HG02798 (cell line): ENCODE data around the gene FADD.

Experiments
- ATAC-seq: cut with Tn5 transposase; IDR thresholded peaks from one replicate; pipeline ENCODE4 v1.9.1; 2021; ENCODE audit warnings: mild to moderate bottlenecking; ENCODE audit not compliant: unreplicated experiment, poor library complexity

The FADD gene

DNA sequence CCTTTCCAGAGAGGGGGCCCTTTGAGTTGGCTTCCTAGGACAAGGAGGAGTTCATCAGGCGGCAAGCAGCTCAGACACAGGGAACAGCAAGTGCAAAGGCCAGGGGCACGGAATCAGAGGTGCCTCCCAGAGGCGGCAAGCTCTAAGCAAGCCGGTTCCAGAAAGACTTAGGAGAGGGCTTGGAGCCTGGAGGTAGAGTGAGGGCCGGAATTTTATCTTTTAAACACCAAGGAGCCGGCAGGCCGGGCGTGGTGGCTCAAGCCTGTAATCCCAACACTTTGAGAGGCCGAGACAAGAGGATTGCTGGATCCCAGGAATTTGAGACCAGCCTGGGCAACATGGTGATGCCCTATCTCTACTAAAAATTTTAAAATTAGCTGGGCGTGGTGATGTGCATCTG, 26.6 kb downstream of the FADD start:
- no peak for ATAC-seq

GRCh38 chr11:70230151-70230839, 27.2 kb downstream of the FADD start:
- ATAC-seq: no peak

GRCh38 chr11:70230840-70231710, 28.0 kb downstream of the FADD start:
- no peak for ATAC-seq

DNA sequence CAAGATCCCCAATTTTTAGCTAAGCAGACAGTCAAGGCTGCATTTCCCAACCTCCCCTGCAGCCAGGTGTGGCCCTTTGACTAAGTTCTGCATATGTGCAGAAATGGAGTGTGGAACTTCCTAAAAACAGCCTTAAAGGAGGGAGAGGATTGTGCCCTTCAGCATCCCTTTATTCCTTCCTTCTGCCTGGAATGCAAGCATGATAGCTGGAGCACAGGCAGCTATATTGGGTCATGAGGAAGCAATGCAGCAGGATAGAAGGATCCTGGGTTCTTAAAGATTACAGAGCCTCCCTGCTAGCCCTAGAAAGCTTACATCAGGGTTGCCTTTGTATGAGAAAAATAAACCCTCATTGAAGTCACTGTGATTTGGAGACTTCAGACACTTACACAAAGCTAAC, 29.9 kb downstream of the FADD start:
- no peak for ATAC-seq

- ATAC-seq: no peak
Observed at GRCh38 chr11:70233511-70233934, 30.4 kb downstream of the FADD start.

GRCh38 chr11:70233962-70234361, 30.9 kb downstream of the FADD start:
- ATAC-seq: no peak

- ATAC-seq: no peak
Observed at GRCh38 chr11:70240337-70240736, 37.2 kb downstream of the FADD start.

DNA sequence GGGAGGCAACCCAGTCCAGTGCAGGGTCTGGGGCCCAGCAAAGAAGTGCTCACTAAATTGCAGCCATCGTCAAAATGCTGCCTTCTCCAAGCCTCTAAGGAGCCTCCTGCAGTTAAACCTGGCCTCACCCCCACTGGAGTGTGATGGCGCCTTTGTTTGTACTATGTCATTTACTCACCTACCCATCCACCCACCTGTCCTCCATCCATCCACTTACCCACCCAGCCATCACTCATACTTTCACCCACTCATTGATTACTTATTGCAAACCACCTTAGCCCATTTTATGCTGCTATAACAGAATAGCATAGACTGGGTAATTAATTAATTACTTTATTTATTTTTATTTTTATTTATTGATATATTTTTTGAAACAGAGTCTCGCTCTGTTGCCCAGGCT, 38.6 kb downstream of the FADD start:
- no peak for ATAC-seq

DNA sequence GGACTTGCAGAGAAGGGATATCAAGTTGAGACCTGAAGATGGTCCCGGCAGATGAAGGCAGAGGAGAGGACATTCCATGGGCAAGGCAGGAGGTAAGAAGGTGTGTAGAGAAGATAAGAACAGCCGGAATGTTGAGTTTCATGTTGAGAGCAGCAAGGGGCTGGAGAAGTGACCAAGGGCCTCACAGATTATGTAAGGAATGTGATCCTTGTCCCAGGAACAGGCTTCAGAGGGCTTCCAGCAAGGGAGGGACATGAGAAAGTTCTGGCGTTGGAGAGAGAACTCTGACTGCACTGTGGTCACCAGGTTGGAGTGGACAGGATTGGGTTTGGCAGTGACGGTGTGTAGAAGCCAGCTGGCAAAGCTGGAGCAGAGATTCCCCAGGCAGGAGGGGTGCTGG, 39.8 kb downstream of the FADD start:
- no peak for ATAC-seq

DNA sequence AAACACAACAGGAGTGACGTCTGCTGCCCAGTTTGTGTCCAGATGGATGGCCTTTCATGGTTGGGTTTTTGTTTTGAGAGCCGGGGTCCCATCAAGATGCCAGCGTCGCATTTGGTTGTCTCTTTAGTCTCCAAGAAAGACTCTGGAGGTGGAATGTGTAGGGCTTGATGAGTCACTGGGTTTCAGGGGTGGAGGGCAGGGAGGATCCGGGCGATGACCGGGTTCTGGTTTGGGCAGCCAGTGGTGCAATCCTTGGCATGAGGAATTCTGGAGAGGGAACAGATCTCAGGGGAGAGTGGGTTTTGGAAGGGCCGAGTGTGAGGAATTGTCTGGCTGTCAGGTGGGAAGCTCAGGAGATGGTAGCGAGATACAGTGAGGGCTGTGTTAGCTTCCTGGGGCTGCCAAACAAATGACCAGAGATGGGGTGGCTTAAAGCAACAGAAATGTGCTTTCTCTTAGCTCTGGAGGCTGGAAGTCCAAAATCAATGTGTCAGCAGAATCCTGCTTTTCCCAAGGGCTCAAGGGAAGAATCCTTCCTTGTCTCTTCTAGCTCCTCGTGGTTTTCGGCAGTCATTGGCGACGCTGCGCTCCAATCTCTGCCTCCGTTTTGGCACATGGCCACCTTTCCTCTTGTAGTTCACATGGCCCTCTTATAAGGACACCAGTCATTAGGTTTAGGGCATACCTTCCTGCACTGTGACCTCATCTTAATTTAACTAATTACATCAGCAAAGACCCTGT, 41.0 kb downstream of the FADD start:
- ATAC-seq: no peak

DNA sequence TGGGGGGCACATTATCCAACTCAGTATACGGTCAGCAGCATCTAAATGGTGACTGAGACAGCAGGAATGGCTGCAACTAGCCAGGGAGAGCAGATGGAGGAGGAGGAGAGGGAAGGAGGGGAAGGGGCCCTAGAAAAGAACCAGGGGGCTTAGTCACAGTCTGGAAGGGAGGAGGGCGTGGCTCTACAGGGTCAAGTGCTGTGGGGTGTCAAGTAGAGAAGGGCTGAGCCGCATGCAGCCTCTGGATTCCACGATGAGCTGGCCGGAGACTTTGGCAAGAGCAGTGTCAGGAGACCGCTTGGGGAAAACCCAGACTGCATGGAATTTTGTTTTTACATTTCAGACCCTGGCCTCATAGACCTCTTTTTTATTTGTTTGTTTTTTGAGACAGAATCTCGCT, 41.6 kb downstream of the FADD start:
- ATAC-seq: no peak

DNA sequence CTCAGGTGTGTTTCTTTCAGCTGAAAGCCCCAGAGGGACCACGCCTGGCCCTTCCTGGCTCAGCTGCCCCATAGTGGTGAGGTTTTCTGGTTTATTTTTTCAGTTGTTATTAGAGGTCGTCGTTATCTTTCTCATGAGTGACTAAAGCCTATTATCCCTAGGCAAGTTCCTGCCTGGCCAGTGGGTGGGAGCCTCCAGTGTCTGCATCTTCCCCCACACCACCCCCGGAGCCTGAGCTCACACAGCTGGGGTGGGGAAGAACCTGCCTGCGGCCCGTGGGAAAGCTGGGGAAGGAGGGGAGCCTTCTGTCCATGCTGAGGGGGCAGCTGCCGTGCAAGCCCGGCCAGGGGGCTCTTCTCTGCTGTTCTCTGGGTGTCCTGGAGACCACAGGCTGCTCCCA, 43.1 kb downstream of the FADD start:
- ATAC-seq: no peak

DNA sequence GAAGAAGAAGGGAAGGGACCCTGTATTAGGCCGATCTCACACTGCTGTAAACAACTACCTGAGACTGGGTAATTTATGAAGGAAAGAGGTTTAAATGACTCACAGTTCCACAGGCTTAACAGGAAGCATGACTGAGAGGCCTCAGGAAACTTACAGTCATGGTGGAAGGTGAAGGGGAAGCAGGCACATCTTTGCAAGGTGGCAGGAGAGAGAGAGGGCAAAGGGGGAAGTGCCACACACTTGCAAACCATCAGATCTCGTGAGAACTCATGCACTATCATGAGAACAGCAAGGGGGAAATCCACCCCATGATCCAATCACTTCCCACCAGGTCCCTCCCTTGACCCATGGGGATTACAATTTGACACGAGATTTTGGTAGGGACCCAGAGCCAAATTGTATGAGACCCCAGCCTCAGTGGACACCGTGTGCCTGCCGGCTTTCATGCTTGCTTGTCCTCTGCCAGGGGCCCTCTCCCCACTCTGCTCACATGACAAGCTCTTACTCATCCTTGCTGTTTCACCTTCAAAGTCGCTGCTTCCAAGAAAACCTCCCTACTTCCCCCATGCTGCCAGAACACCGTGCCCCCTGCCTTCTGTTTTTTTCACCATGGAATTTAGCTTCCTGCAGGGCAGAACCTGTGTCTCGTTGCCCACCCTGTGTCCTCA, 44.1 kb downstream of the FADD start:
- ATAC-seq: no peak

GRCh38 chr11:70247710-70248072, 44.6 kb downstream of the FADD start:
- ATAC-seq: no peak

DNA sequence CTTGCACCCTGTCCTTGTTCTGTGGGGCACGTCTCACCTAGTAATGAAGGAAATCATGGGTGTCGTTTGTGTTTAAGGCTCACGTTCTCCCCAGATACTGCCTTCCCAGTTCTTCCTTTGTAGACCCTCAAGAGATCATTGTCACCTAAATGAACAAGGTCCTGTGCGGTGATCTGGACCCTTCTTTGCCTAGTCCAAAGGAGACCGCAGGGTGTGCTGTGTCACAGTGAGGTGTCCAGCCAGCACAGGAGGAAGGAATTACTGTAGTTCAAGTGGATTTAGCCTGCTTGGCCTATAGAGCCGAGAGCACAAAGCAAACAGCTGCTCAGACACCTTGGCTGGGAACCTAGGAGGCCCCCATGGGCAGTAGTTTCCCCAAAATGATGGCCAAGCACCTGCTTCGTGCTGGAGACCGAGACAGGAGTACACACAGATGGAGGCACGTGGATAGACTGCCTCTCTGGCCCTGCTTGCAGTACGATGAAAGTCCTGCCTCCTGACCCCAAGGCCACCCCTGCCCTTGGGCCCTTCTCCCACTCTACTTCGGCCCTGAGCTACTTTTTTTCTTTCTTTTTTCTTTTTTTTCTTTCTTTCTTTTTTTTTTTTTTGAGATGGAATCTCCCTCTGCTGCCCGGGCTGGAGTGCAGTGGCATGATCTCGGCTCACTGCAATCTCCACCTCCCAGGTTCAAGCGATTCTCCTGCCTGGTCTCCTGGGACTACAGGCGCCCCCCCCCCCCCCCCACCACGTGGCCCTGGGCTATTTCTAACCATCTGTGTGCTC, 48.0 kb downstream of the FADD start:
- ATAC-seq: no peak

DNA sequence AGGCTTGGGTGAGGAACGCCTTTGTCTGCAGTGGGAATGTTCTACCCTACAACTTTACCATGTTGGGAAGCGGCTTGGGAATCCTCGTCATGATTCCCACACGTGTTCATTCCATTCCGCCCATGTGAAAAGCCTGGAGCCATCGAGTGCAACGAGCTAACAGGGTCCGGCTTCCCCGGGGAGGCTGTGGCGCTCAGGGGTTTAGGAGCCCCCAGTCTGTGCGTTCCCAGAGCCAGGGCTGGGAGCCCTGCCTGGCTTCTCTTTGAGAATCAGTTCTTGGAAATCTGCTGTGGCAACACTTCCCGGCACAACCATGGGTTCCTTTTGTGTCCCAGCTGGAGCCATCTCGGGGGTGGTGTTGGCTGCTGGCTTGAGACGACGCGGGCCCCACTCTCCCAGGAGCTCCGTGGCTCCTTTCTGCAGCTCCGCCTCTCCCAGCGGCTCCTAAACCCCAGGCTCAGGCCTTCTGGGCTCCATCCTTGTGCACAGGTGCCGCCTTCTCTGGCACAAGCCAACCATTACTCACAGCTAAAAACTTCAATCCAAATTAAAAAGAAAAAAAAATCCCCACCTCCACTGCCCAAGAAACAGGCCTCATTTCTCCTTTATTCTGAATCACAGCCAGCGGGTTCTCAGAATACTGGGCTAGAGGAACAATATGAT, 48.7 kb downstream of the FADD start:
- ATAC-seq: no peak

- no peak for ATAC-seq
Observed at GRCh38 chr11:70252844-70253243, 49.7 kb downstream of the FADD start.

- ATAC-seq: no peak
Observed at GRCh38 chr11:70255477-70256116, 52.5 kb downstream of the FADD start.
